COLO668 (cell line): Measurements from ENCODE around the gene SEL1L2.

Source experiments
- DNase-seq: peaks from one replicate; lab custom pipeline; 2025; ENCODE audit not compliant: unreplicated experiment; lab: John Stamatoyannopoulos, UW

The SEL1L2 gene

DNA sequence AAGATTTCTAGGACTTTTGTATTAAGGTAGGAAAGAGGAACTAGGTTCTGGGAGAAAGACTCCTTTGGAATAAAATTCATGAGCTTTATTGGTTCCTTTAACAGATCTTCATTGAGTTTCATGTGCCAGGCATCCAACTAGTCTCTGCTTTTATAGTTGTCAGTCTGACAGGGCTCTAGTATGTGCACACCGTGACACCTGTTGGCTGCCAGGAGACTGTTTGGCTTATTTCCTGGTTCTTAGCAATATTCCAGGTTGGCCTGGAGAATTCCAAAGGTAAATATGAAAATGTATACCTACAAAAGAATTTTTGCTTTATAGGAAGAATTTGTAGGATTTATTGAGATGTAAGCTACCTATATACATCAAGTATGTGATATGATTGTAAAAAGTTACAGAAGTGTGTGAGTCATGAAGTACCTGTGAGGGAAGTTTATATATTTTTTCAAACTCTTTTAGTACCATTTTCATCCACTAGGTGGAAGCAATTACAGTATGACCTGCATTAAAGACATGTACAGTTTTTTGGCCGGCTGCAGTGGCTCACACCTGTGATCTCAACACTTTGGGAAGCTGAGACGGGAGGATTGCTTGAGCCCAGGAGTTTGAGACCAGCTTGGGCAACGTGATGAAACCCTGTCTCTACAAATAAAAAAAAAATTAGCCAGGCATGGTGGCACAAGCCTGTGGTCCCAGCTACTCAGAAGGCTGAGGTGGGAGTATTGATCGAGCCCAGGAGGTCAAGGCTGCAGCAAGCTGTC is 170.3 kb downstream of the SEL1L2 start:
- DNase-seq = peak; percentile 14

- no peak for DNase-seq
Measured at GRCh38 chr20:13817342-13817741, 173.1 kb downstream of the SEL1L2 start.

DNA sequence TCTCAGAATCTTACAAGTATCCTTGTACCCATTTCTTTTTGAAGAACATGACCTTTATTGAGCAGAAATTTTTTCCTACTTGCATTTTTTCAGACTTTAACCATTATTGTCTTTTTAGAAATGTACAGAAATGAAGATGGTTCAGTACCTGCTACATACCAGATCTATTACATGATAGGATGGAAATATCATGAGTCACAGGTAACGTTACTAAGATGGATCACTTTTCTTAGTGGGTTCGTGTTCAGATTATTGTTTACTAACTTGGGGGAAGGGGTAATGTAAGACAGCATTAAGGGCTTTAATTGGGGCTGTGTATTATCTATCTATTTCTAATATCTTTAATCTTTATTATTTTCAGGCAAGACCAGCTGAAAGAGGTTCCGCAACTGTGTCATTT is 173.7 kb downstream of the SEL1L2 start:
- no peak for DNase-seq

- DNase-seq = no peak
Measured at GRCh38 chr20:13814672-13815071, 175.7 kb downstream of the SEL1L2 start.

DNA sequence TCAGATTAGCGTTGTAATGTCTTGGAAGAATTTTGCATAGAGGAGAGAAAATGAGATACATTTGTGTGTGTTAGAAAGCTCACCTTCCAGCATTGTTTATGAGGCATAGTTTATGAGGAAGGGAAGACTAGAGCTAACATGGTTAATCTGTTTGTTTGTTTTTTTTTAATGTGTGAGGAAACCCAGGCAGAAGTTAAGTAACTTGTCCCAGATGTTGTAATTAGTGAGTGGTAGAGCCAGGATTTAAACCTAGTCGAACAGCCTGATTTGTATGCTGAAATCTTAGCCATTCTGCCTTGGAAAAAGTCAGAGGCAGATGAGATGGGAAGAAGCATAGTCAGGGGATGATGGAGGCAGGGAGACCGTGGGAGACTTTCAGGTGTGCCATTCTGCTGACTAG is 176.5 kb downstream of the SEL1L2 start:
- no peak for DNase-seq

DNA sequence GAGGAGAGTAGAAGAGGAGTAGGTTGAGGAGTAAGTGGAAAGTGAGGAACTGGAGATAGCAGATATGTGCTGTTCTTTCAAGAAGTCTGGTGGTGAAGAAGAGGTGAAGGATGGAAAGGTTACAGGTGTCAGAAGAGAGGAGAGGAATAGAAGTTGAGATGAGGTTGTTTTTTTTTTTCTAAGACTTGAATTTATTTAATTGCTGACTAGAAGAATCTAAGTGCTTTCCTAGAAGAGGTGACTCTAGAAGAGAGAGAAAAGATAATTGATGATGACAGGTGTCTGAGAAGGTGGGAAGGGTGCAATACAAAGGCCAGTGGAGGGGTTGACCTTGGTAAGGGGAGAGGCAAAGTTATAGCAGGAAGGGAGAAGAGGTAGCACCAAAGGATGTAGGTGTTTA is 180.0 kb downstream of the SEL1L2 start:
- no peak for DNase-seq

DNA sequence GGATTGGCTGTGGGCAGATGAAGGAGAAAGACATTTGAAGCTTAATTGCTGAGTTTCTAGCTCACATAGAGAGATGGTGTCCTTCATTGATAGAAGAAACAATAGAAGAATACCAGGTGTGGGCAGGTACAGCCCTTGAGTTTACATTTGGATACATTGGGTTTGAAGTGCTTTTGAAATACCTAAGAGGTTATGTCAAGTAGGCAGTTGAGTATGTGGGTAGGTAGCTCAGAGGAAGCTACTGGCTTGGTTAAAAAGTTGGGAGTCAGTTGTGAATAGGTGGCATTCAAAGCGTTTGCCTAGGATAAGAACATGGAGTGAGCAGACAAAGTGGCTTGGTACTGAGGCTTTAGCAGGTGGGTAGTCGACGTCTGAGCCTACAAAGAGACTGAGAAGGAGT is 180.6 kb downstream of the SEL1L2 start:
- DNase-seq = no peak

DNA sequence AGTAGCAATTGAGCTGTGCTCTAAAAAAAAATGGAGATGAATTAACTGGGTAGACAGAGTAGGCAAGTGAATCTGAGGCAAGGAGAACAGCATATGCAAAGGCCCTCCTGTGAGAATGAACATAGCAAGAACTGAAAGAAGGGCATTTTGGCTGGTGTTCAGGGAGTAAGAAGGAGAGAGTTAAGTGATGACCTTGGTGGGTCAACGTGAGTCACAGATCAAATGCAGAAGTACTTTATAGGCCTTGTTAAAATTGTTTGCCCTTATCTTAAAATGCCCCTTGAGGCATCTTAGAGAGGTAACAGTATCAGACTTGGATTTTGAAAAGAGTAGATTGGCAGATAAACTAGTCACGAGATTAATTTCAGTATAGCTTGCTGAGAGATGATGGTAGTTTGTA is 181.0 kb downstream of the SEL1L2 start:
- no peak for DNase-seq

DNA sequence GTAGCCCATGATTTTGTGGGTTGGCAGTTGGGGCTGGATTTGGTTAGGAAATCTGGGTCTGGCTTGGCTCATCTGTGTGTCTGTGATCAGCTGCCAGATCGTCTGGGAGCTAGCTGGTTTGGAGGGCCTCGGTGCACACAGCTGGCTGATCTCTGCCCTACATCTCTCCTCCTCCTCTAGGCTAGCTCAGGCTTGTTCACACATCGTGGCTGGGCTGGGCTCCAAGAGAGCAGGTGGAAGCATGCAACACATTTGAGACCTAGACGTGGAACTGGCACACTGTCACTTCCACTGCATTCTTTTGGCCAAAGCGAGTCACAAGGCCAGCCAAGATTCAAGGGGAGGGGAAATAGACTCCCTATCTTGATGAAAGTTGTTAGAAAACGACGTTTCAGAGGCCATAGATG is 189.7 kb downstream of the SEL1L2 start:
- peak; percentile 76 for DNase-seq

DNA sequence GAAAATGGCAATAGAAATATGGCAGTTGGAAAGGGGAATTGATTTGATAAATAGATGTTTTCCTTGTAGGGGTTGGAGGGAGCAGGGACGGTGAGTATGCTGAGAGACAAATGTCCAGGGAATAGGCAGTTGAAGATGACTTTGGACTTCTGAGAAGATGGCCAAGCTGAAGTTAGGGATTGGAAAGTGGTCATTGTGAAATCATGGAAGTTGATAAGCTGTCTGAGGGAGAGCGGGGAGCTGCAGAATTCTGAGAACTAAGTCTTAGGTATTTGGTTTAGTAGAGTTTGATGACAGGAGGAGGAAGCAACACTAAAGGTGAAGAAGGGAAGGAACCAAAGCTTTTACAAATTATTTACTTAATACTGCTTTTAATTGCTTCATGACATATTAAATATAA is 190.4 kb downstream of the SEL1L2 start:
- DNase-seq = no peak
